ENCODE measurements around the gene TPRA1. TPM values are rescaled to one million over a fixed set of nuclear protein-coding genes. Genes with fewer than 3 reads are reported as not detected.

TPRA1 gene
- total RNA-seq, 1 donor from 2014 or later, result 38.4 TPM

- FAIRE-seq, result peak; percentile 92
- no peak for DNase-seq (ENCODE audit: low read depth)
- H3K27me3 ChIP-seq (ENCODE audit: control insufficient read depth, insufficient read depth, low read length), result no peaks in the 10 kb centered on the region
- H3K36me3 ChIP-seq (ENCODE audit: control insufficient read depth, insufficient read depth, low read length), result peaks cover 24% of the 10 kb centered on the region
- no peak for TF ChIP-seq CTCF (IDR thresholded peaks at IDR 0.05; ENCODE audit: insufficient read depth, low read length, severe bottlenecking)
- no peak overlapping the region for H3K4me3 ChIP-seq (ENCODE audit: low read depth, low read length)
Measured at GRCh38 chr3:127570520-127570919, 20.0 kb downstream of the TPRA1 start.

GRCh38 chr3:127569160-127569559 lies 21.4 kb downstream of the TPRA1 start:
- DNase-seq (ENCODE audit: low read depth), result no peak
- FAIRE-seq, result no peak
- no peak for TF ChIP-seq CTCF (IDR thresholded peaks at IDR 0.05; ENCODE audit: insufficient read depth, low read length, severe bottlenecking)
- H3K4me3 ChIP-seq (ENCODE audit: low read depth, low read length), result no peak overlapping the region
- H3K36me3 ChIP-seq (ENCODE audit: control insufficient read depth, insufficient read depth, low read length), result peaks cover 17% of the 10 kb centered on the region
- no peaks in the 10 kb centered on the region for H3K27me3 ChIP-seq (ENCODE audit: control insufficient read depth, insufficient read depth, low read length)

- DNase-seq (ENCODE audit: low read depth) (no peak), FAIRE-seq (peak; percentile 23)
- peaks cover 11% of the 10 kb centered on the region for H3K36me3 ChIP-seq (ENCODE audit: control insufficient read depth, insufficient read depth, low read length)
- no peaks in the 10 kb centered on the region for H3K27me3 ChIP-seq (ENCODE audit: control insufficient read depth, insufficient read depth, low read length)
- H3K4me3 ChIP-seq (ENCODE audit: low read depth, low read length), result no peak overlapping the region
- no peak for TF ChIP-seq CTCF (IDR thresholded peaks at IDR 0.05; ENCODE audit: insufficient read depth, low read length, severe bottlenecking)
Measured at GRCh38 chr3:127568586-127568985, 21.9 kb downstream of the TPRA1 start.

- Histone ChIP-seq H3K27me3 (ENCODE audit: control insufficient read depth, insufficient read depth, low read length) (no peaks in the 10 kb centered on the region), H3K36me3 (ENCODE audit: control insufficient read depth, insufficient read depth, low read length) (peaks cover 2% of the 10 kb centered on the region), H3K4me3 (ENCODE audit: low read depth, low read length) (no peak overlapping the region)
- no peak for DNase-seq (ENCODE audit: low read depth)
- FAIRE-seq, result peak; percentile 62
- no peak for TF ChIP-seq CTCF (IDR thresholded peaks at IDR 0.05; ENCODE audit: insufficient read depth, low read length, severe bottlenecking)
Measured at GRCh38 chr3:127566833-127567232, 23.7 kb downstream of the TPRA1 start.

- FAIRE-seq, result no peak
- no peak for TF ChIP-seq CTCF (IDR thresholded peaks at IDR 0.05; ENCODE audit: insufficient read depth, low read length, severe bottlenecking)
- peaks cover 1% of the 10 kb centered on the region for H3K36me3 ChIP-seq (ENCODE audit: control insufficient read depth, insufficient read depth, low read length)
- H3K27me3 ChIP-seq (ENCODE audit: control insufficient read depth, insufficient read depth, low read length), result no peaks in the 10 kb centered on the region
- DNase-seq (ENCODE audit: low read depth), result no peak
- H3K4me3 ChIP-seq (ENCODE audit: low read depth, low read length), result no peak overlapping the region
Measured at GRCh38 chr3:127565711-127566110, 24.8 kb downstream of the TPRA1 start.

- TF ChIP-seq CTCF (IDR thresholded peaks at IDR 0.05; ENCODE audit: insufficient read depth, low read length, severe bottlenecking), result no peak
- no peaks in the 10 kb centered on the region for H3K27me3 ChIP-seq (ENCODE audit: control insufficient read depth, insufficient read depth, low read length)
- H3K4me3 ChIP-seq (ENCODE audit: low read depth, low read length), result no peak overlapping the region
- DNase-seq (ENCODE audit: low read depth) (no peak), FAIRE-seq (peak; percentile 68)
- no peaks in the 10 kb centered on the region for H3K36me3 ChIP-seq (ENCODE audit: control insufficient read depth, insufficient read depth, low read length)
Measured at GRCh38 chr3:127560051-127560787, 30.3 kb downstream of the TPRA1 start.

Data from bronchial epithelial cell (primary cell).